B cell (primary cell): ENCODE data around the gene KIAA0232. TPM values are rescaled to one million over a fixed set of nuclear protein-coding genes. Genes with fewer than 3 reads are reported as not detected.

Experiments used
- ATAC-seq: fragments of 200-7000 bp; cut with Tn5 transposase; one replicate; pipeline ENCODE4 v1.10.0; 2021; ENCODE audit warnings: low read depth, mild to moderate bottlenecking, moderate number of reproducible peaks, moderate library complexity
- CTCF ChIA-PET: fragments of 350-600 bp; sonication (Branson Sonifier 250); formaldehyde crosslinking; loops from one replicate; lab custom pipeline; 2021; ENCODE audit warnings: antibody characterized with exemption, inconsistent platforms; lab: Charles Lee
- POLR2A ChIA-PET: fragments of 350-600 bp; sonication (Branson Sonifier 250); formaldehyde crosslinking; loops from one replicate; lab custom pipeline; 2021; ENCODE audit warnings: antibody characterized with exemption; lab: Charles Lee
- DNase-seq: peaks from one replicate; pipeline ENCODE4 v3.0.0; 2013
- H2AFZ ChIP-seq: 2 replicates; pipeline ENCODE4 v1.6.1; 2012; ENCODE audit warnings: mild to moderate bottlenecking, low read depth, low read length; ENCODE audit not compliant: insufficient read depth, poor library complexity, severe bottlenecking
- H3K27ac ChIP-seq, 2 donors: 1 replicate in 1 of 2; 2 replicates in 1 of 2; pipeline ENCODE4 v1.5.1; 2012 to 2013; ENCODE audit warnings: low read length in 2 of 2, mild to moderate bottlenecking in 2 of 2, moderate library complexity in 1 of 2
- H3K27me3 ChIP-seq, 4 experiments: fragments of 200-600 bp in 1 of 4; sonication (generic) in 1 of 4; replicated peaks in 1 of 4; 1 replicate in 2 of 4; 2 replicates in 2 of 4; pipeline versions ENCODE4 v1.6.1 to v1.7.0; 2013 to 2016; ENCODE audit warnings: low read length in 3 of 4, mild to moderate bottlenecking in 2 of 4, mixed read lengths in 1 of 4, moderate library complexity in 1 of 4; ENCODE audit not compliant: insufficient read depth in 4 of 4, control insufficient read depth in 3 of 4; ENCODE audit errors: control extremely low read depth in 1 of 4
- H3K36me3 ChIP-seq, 2 experiments: replicated peaks in 1 of 2; 1 replicate in 1 of 2; 2 replicates in 1 of 2; pipeline versions ENCODE4 v1.6.1 to v1.7.1; 2013; ENCODE audit warnings: low read length in 1 of 2; ENCODE audit not compliant: insufficient read depth in 2 of 2, control insufficient read depth in 1 of 2; ENCODE audit errors: control extremely low read depth in 1 of 2, extremely low read depth in 1 of 2
- H3K4me1 ChIP-seq, 2 donors: fragments of 200-600 bp in 1 of 2; sonication (generic) in 1 of 2; 1 replicate in 1 of 2; 2 replicates in 1 of 2; pipeline versions ENCODE4 v1.5.1 to v1.6.1; 2013 to 2017; ENCODE audit warnings: low read length in 2 of 2; ENCODE audit not compliant: control insufficient read depth in 2 of 2, insufficient read depth in 2 of 2
- H3K4me2 ChIP-seq: replicated peaks from 2 replicates; pipeline ENCODE3; 2012; ENCODE audit warnings: mild to moderate bottlenecking, low read depth, low read length; ENCODE audit not compliant: poor library complexity, severe bottlenecking
- H3K4me3 ChIP-seq, 5 experiments: fragments of 200-600 bp in 1 of 5; sonication (generic) in 1 of 5; 1 replicate in 3 of 5; 2 replicates in 2 of 5; pipeline versions ENCODE4 v1.5.1 to v1.7.0; 2011 to 2016; ENCODE audit warnings: low read length in 4 of 5, mild to moderate bottlenecking in 4 of 5, low read depth in 2 of 5, control low read depth in 1 of 5, moderate library complexity in 1 of 5; ENCODE audit not compliant: insufficient read depth in 1 of 5; ENCODE audit errors: control extremely low read depth in 1 of 5, extremely low read depth in 1 of 5
- H3K79me2 ChIP-seq: fragments of 200-600 bp; sonication (generic); one replicate; pipeline ENCODE4 v1.6.0; 2016; ENCODE audit warnings: low read length; ENCODE audit not compliant: control insufficient read depth, insufficient read depth
- H3K9ac ChIP-seq: fragments of 200-600 bp; sonication (generic); 2 replicates; pipeline ENCODE4 v1.6.1; 2017; ENCODE audit warnings: mild to moderate bottlenecking, low read length, moderate library complexity
- H3K9me3 ChIP-seq, 3 donors: one replicate each; pipeline versions ENCODE4 v1.6.1 to v1.7.1; 2013; ENCODE audit warnings: low read length in 2 of 3; ENCODE audit not compliant: control insufficient read depth in 2 of 3, insufficient read depth in 1 of 3; ENCODE audit errors: control extremely low read depth in 1 of 3
- H4K20me1 ChIP-seq: 2 replicates; pipeline ENCODE4 v1.6.0; 2012; ENCODE audit warnings: mild to moderate bottlenecking, low read length; ENCODE audit not compliant: insufficient read depth, control insufficient read depth, poor library complexity, severe bottlenecking
- H3K27ac Mint-ChIP-seq: one replicate; pipeline ENCODE4 v1.8.0; 2021; ENCODE audit warnings: mixed read lengths
- H3K27me3 Mint-ChIP-seq: one replicate; pipeline ENCODE4 v1.8.0; 2021; ENCODE audit warnings: mixed read lengths
- H3K4me1 Mint-ChIP-seq: one replicate; pipeline ENCODE4 v1.8.0; 2021; ENCODE audit warnings: mixed read lengths
- H3K4me3 Mint-ChIP-seq: one replicate; pipeline ENCODE4 v1.8.0; 2021; ENCODE audit warnings: mixed read lengths
- H3K9me3 Mint-ChIP-seq: one replicate; pipeline ENCODE4 v1.8.0; 2022; ENCODE audit warnings: mixed read lengths; ENCODE audit not compliant: insufficient read depth
- CTCF ChIP-seq: fragments of 200-600 bp; IDR thresholded peaks from one replicate; pipeline ENCODE4 v1.8.0; 2022; ENCODE audit warnings: antibody characterized with exemption, mild to moderate bottlenecking
- EZH2 ChIP-seq: IDR thresholded peaks from 2 replicates; pipeline ENCODE4 v1.6.1; 2012; ENCODE audit warnings: borderline replicate concordance, low read depth, mild to moderate bottlenecking, moderate library complexity, low read length; ENCODE audit not compliant: insufficient read depth, poor library complexity, severe bottlenecking
- WGBS: methylation state at CpG from one replicate; pipeline ENCODE4 v1.1.5; 2013; ENCODE audit warnings: missing lambda C conversion rate; ENCODE audit not compliant: insufficient coverage; 5-methylcytosine and 5-hydroxymethylcytosine counted together
- intact Hi-C: fragments of 100-400 bp; cut with micrococcal nuclease; formaldehyde crosslinking; loops from one replicate; pipeline ENCODE4 v1.10.0; 2022
- polyA plus RNA-seq: library from polyadenylated mRNA; depleted of rRNA; stranded (reverse); fragments of >200 nt; gene quantifications from 2 replicates; pipeline ENCODE4 v1.2.3, GENCODE V29; 2012
- total RNA-seq, 2 donors: library from RNA; stranded (reverse); fragments of 120-200 nt in 1 of 2; gene quantifications; 1 replicate in 1 of 2; 2 replicates in 1 of 2; pipeline versions ENCODE4 v1.2.3 to v1.2.4, GENCODE V29; 2013 to 2022

KIAA0232 gene
- total and polyA plus RNA-seq, 2 donors (not counting 1 experiment from before 2014, with no cell fraction given), result 2.9 to 20.8 TPM

DNA sequence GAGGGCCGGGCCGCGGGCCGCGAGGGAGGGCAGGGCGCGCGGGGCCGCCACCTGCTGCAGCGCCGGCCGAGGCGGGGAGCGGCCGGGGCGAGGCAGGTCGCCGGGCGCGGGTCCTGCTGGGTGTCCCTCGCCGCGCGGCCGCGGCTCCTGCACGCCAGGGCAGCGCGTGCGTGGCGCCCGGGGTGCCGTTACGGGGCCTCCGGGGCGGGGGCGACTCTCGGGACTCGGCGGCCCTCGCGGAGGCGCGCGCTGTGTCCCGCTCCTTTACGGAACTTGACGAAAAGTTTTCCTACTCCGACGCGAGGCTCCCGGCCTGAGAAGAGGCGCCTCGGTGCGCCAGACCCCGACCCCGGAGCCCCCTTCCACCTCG lies 127.4 kb downstream of the KIAA0232 start:
- H3K4me3 Mint-ChIP-seq, result peak overlapping the region; percentile 86
- H3K4me3 ChIP-seq, result peak overlapping the region; percentile 48 to 85 (median 72)
- H3K9ac ChIP-seq, result peak overlapping the region; percentile 88
- H3K27ac Mint-ChIP-seq, result peak overlapping the region; percentile 88
- ATAC-seq, result no peak
- ChIA-PET CTCF (interaction anchor here (1.7 to 5.1 kb wide), 6 partner anchors 7 to 160 kb away, joined by 8 to 41 read pairs (median 12); partner anchors contain the start of genes GRPEL1 and TADA2B), POLR2A (interaction anchor here (1.2 to 2.7 kb wide), 10 partner anchors 64 to 269 kb away, joined by 4 to 12 read pairs (median 8); partner anchors contain the start of genes BLOC1S4, GRPEL1, KIAA0232 and MRFAP1)
- H3K79me2 ChIP-seq, result peaks cover 57% of the 10 kb centered on the region
- H3K4me2 ChIP-seq, result peak overlapping the region; percentile 88
- TF ChIP-seq EZH2 (no peak), CTCF (no peak)
- H3K4me1 Mint-ChIP-seq, result peaks cover 38% of the 10 kb centered on the region
- peaks cover 33 to 43% of the 10 kb centered on the region in 2 donors for H3K4me1 ChIP-seq
- DNase-seq, result no peak
- H3K9me3 ChIP-seq, result no peaks in the 10 kb centered on the region
- H3K27me3 Mint-ChIP-seq, result peaks cover 8% of the 10 kb centered on the region
- H3K9me3 Mint-ChIP-seq, result no peaks in the 10 kb centered on the region
- H3K27ac ChIP-seq, result no peak overlapping the region
- H4K20me1 ChIP-seq, result peaks cover 26% of the 10 kb centered on the region
- H3K36me3 ChIP-seq, result no peaks in the 10 kb centered on the region
- H3K27me3 ChIP-seq, result peaks cover 0 to 3% (median 0%) of the 10 kb centered on the region in 4 experiments
- peak overlapping the region; percentile 71 for H2AFZ ChIP-seq
- WGBS, result under 1% methylated on average over 58 of the region's 58 CpGs
- intact Hi-C loops, result loop anchor here (1.0 to 10.0 kb wide), 8 partner anchors 7 to 270 kb away; partner anchors contain the start of genes BLOC1S4, GRPEL1, KIAA0232 and MRFAP1

DNA sequence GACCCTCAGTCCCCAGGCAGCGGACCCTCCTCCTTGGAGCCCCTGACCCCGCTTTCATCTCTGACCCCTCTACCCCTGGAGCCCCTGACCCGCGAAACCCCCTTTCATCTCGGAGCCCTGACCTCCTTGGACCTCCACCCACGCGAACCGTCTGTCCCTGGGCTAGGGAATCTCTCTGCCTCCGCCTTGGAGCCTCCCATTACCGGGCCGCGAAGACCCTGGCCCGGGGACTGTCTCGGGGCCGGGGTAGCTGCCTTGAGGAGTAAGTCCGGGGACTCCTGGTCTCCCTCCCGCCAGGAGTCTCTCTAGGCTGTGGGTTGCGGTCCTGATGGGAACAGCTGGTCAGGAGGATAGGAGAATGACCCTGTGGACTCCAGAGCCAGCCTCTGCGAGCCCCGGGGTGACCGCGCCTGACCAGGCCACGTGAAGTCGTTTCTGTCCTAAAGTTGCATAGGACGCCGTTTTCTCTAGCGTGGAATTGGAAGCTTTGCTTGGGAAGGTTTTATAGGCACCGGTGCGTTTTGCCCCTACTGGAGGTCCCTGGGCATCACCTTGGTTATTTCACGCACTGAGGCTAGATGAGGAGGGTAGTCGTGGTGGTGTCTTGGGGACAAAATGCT lies 127.9 kb downstream of the KIAA0232 start:
- H3K4me3 ChIP-seq, result peak overlapping the region; percentile 48 to 85 (median 72)
- H3K4me2 ChIP-seq, result peak overlapping the region; percentile 88
- H3K36me3 ChIP-seq, result no peaks in the 10 kb centered on the region
- no peak overlapping the region for H3K27ac ChIP-seq
- Mint-ChIP-seq H3K4me1 (peaks cover 38% of the 10 kb centered on the region), H3K9me3 (no peaks in the 10 kb centered on the region), H3K4me3 (peak overlapping the region; percentile 86), H3K27ac (peak overlapping the region; percentile 88), H3K27me3 (peaks cover 8% of the 10 kb centered on the region)
- no peak for TF ChIP-seq CTCF
- no peak for TF ChIP-seq EZH2
- ChIA-PET POLR2A (interaction anchor here (1.4 to 2.7 kb wide), 3 partner anchors 76 to 157 kb away, joined by 5 to 10 read pairs (median 6); partner anchors contain the start of genes GRPEL1 and KIAA0232), CTCF (interaction anchor here (1.1 to 4.0 kb wide), 5 partner anchors 37 to 159 kb away, joined by 3 to 16 read pairs (median 11); partner anchors contain the start of genes GRPEL1 and TADA2B)
- H3K9me3 ChIP-seq, result no peaks in the 10 kb centered on the region
- H4K20me1 ChIP-seq, result peaks cover 31% of the 10 kb centered on the region
- peaks cover 34 to 47% of the 10 kb centered on the region in 2 donors for H3K4me1 ChIP-seq
- intact Hi-C loops, result loop anchor here (10.0 kb wide), 1 partner anchor 196 kb away; the partner anchor contains the start of gene BLOC1S4
- H3K9ac ChIP-seq, result peak overlapping the region; percentile 88
- ATAC-seq, result no peak
- WGBS, result 33% methylated on average over 31 of the region's 31 CpGs
- H3K79me2 ChIP-seq, result peaks cover 62% of the 10 kb centered on the region
- peaks cover 0 to 3% (median 0%) of the 10 kb centered on the region in 4 experiments for H3K27me3 ChIP-seq
- DNase-seq, result peak; percentile 34
- peak overlapping the region; percentile 71 for H2AFZ ChIP-seq
